T-helper 1 cell treated with Interleukin-12 subunit alpha and Interleukin-12 subunit beta and Interleukin-4 antibody, amounts not matched to agents 30 μg/mL and 1 μg/mL, for 36 hours (primary cell): ENCODE data around the gene SESN3.
"Not testable (repeated sequence)": the region's sequence is repeated elsewhere in the genome, so short reads cannot be mapped to it uniquely, and the experiment has no call there.

ENCODE experiments used
- H3K27ac Mint-ChIP-seq: one replicate; pipeline ENCODE4 v1.8.0; 2021; ENCODE audit warnings: mild to moderate bottlenecking, mixed read lengths
- H3K27me3 Mint-ChIP-seq: one replicate; pipeline ENCODE4 v1.8.0; 2021; ENCODE audit warnings: low read depth, mixed read lengths
- H3K36me3 Mint-ChIP-seq: one replicate; pipeline ENCODE4 v1.8.0; 2021; ENCODE audit warnings: low read depth, mixed read lengths
- H3K4me1 Mint-ChIP-seq: one replicate; pipeline ENCODE4 v1.8.0; 2021; ENCODE audit warnings: low read depth, mixed read lengths
- H3K4me3 Mint-ChIP-seq: one replicate; pipeline ENCODE4 v1.8.0; 2021; ENCODE audit warnings: mild to moderate bottlenecking, moderate library complexity, mixed read lengths
- H3K9me3 Mint-ChIP-seq: one replicate; pipeline ENCODE4 v1.8.0; 2021; ENCODE audit warnings: mixed read lengths

Gene SESN3

GRCh38 chr11:95242091-95242844, 11.3 kb upstream of the SESN3 start:
- no peaks in the 10 kb centered on the region for H3K9me3 Mint-ChIP-seq
- peaks cover 2% of the 10 kb centered on the region for H3K4me1 Mint-ChIP-seq
- H3K36me3 Mint-ChIP-seq: no peaks in the 10 kb centered on the region
- no peaks in the 10 kb centered on the region for H3K27me3 Mint-ChIP-seq
- no peak overlapping the region for H3K27ac Mint-ChIP-seq
- no peak overlapping the region for H3K4me3 Mint-ChIP-seq

- Mint-ChIP-seq H3K4me1 (peaks cover 2% of the 10 kb centered on the region), H3K4me3 (no peak overlapping the region), H3K36me3 (no peaks in the 10 kb centered on the region), H3K27me3 (no peaks in the 10 kb centered on the region), H3K9me3 (no peaks in the 10 kb centered on the region), H3K27ac (no peak overlapping the region)
These were observed 10.7 kb upstream of the SESN3 start for GRCh38 chr11:95241681-95242081.

GRCh38 chr11:95239871-95240649, 9.1 kb upstream of the SESN3 start:
- no peaks in the 10 kb centered on the region for H3K27me3 Mint-ChIP-seq
- H3K4me1 Mint-ChIP-seq: peaks cover 1% of the 10 kb centered on the region
- H3K27ac Mint-ChIP-seq: no peak overlapping the region
- no peaks in the 10 kb centered on the region for H3K9me3 Mint-ChIP-seq
- no peak overlapping the region for H3K4me3 Mint-ChIP-seq
- no peaks in the 10 kb centered on the region for H3K36me3 Mint-ChIP-seq

GRCh38 chr11:95232666-95233065, 1.7 kb upstream of the SESN3 start:
- no peak overlapping the region for H3K4me3 Mint-ChIP-seq
- peaks cover 20% of the 10 kb centered on the region for H3K27me3 Mint-ChIP-seq
- H3K4me1 Mint-ChIP-seq: peaks cover 26% of the 10 kb centered on the region
- peak overlapping the region; percentile 4 for H3K27ac Mint-ChIP-seq
- H3K36me3 Mint-ChIP-seq: peaks cover 2% of the 10 kb centered on the region
- H3K9me3 Mint-ChIP-seq: no peaks in the 10 kb centered on the region

GRCh38 chr11:95231881-95232605, 1.0 kb upstream of the SESN3 start:
- no peak overlapping the region for H3K4me3 Mint-ChIP-seq
- H3K9me3 Mint-ChIP-seq: no peaks in the 10 kb centered on the region
- H3K36me3 Mint-ChIP-seq: peaks cover 2% of the 10 kb centered on the region
- peaks cover 20% of the 10 kb centered on the region for H3K27me3 Mint-ChIP-seq
- H3K4me1 Mint-ChIP-seq: peaks cover 28% of the 10 kb centered on the region
- no peak overlapping the region for H3K27ac Mint-ChIP-seq

GRCh38 chr11:95230810-95231126, 234 bp downstream of the SESN3 start:
- Mint-ChIP-seq H3K36me3 (peaks cover 5% of the 10 kb centered on the region), H3K4me1 (peaks cover 33% of the 10 kb centered on the region), H3K4me3 (peak overlapping the region; percentile 91)

GRCh38 chr11:95229993-95230809, 801 bp downstream of the SESN3 start:
- Mint-ChIP-seq H3K4me3 (peak overlapping the region; percentile 91), H3K27me3 (peaks cover 20% of the 10 kb centered on the region), H3K9me3 (no peaks in the 10 kb centered on the region), H3K4me1 (peaks cover 33% of the 10 kb centered on the region), H3K36me3 (peaks cover 7% of the 10 kb centered on the region), H3K27ac (peak overlapping the region; percentile 80)

More at GRCh38 chr11:95230810-95231126, 234 bp downstream of the SESN3 start:
- Mint-ChIP-seq H3K27ac (no peak overlapping the region), H3K9me3 (no peaks in the 10 kb centered on the region), H3K27me3 (peaks cover 20% of the 10 kb centered on the region)

GRCh38 chr11:95229199-95229992, 1.6 kb downstream of the SESN3 start:
- Mint-ChIP-seq H3K36me3 (peaks cover 5% of the 10 kb centered on the region), H3K4me1 (peaks cover 33% of the 10 kb centered on the region), H3K27me3 (peaks cover 16% of the 10 kb centered on the region), H3K27ac (peak overlapping the region; percentile 80), H3K9me3 (no peaks in the 10 kb centered on the region), H3K4me3 (peak overlapping the region; percentile 91)

GRCh38 chr11:95228081-95228749, 2.8 kb downstream of the SESN3 start:
- Mint-ChIP-seq H3K36me3 (peaks cover 6% of the 10 kb centered on the region), H3K4me1 (peaks cover 30% of the 10 kb centered on the region), H3K27ac (no peak overlapping the region), H3K9me3 (no peaks in the 10 kb centered on the region), H3K4me3 (peak overlapping the region; percentile 48), H3K27me3 (peaks cover 11% of the 10 kb centered on the region)

- not testable (repeated sequence) for H3K4me3 Mint-ChIP-seq, H3K36me3 Mint-ChIP-seq, H3K27ac Mint-ChIP-seq, H3K9me3 Mint-ChIP-seq
- H3K27me3 Mint-ChIP-seq: peaks cover 11% of the 10 kb centered on the region
- peaks cover 25% of the 10 kb centered on the region for H3K4me1 Mint-ChIP-seq
These were observed 3.9 kb downstream of the SESN3 start for GRCh38 chr11:95227060-95227459.

- peaks cover 10% of the 10 kb centered on the region for H3K4me1 Mint-ChIP-seq
These were observed 8.2 kb downstream of the SESN3 start for GRCh38 chr11:95222817-95223216.

GRCh38 chr11:95219599-95219998, 11.4 kb downstream of the SESN3 start:
- no peak overlapping the region for H3K4me3 Mint-ChIP-seq
- H3K27ac Mint-ChIP-seq: no peak overlapping the region
- peaks cover 3% of the 10 kb centered on the region for H3K4me1 Mint-ChIP-seq
- peaks cover 2% of the 10 kb centered on the region for H3K36me3 Mint-ChIP-seq
- no peaks in the 10 kb centered on the region for H3K27me3 Mint-ChIP-seq
- no peaks in the 10 kb centered on the region for H3K9me3 Mint-ChIP-seq

More at GRCh38 chr11:95222817-95223216, 8.2 kb downstream of the SESN3 start:
- H3K27me3 Mint-ChIP-seq: no peaks in the 10 kb centered on the region
- H3K36me3 Mint-ChIP-seq: peaks cover 7% of the 10 kb centered on the region
- no peaks in the 10 kb centered on the region for H3K9me3 Mint-ChIP-seq
- no peak overlapping the region for H3K27ac Mint-ChIP-seq
- H3K4me3 Mint-ChIP-seq: no peak overlapping the region

GRCh38 chr11:95218149-95218548, 12.9 kb downstream of the SESN3 start:
- no peak overlapping the region for H3K4me3 Mint-ChIP-seq
- no peaks in the 10 kb centered on the region for H3K9me3 Mint-ChIP-seq
- H3K27me3 Mint-ChIP-seq: no peaks in the 10 kb centered on the region
- peaks cover under 1% of the 10 kb centered on the region for H3K36me3 Mint-ChIP-seq
- no peak overlapping the region for H3K27ac Mint-ChIP-seq
- H3K4me1 Mint-ChIP-seq: peaks cover under 1% of the 10 kb centered on the region
